ENCODE data around the gene FAM187B.

DNA sequence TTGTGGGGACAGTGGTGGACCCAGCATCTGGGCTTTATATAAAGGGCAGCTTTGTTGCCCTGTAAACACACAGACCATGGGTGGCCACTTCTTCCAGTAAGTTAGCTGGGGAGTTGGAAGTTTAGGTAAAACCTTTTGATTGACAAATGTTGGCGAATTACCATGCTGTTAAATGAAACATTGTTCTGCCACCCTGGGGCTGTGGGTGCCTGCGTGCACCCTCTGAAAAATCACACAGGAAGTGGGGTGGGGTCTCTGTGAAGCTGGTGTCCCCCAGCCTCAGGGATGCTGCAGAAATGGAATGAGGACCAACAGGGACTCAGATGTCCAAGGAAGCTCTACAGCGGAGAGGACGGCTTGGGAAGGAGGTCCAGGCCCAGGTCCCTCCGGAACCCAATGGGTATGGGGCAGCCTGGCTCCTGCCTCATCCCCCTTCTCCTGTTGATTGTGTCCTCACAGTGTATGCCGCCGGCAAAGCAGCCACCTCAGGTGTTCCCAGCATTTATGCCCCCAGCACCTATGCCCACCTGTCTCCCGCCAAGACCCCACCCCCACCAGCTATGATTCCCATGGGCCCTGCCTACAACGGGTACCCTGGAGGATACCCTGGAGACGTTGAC is 37.5 kb upstream of the FAM187B start:
- TF ChIP-seq, protein P1, sequence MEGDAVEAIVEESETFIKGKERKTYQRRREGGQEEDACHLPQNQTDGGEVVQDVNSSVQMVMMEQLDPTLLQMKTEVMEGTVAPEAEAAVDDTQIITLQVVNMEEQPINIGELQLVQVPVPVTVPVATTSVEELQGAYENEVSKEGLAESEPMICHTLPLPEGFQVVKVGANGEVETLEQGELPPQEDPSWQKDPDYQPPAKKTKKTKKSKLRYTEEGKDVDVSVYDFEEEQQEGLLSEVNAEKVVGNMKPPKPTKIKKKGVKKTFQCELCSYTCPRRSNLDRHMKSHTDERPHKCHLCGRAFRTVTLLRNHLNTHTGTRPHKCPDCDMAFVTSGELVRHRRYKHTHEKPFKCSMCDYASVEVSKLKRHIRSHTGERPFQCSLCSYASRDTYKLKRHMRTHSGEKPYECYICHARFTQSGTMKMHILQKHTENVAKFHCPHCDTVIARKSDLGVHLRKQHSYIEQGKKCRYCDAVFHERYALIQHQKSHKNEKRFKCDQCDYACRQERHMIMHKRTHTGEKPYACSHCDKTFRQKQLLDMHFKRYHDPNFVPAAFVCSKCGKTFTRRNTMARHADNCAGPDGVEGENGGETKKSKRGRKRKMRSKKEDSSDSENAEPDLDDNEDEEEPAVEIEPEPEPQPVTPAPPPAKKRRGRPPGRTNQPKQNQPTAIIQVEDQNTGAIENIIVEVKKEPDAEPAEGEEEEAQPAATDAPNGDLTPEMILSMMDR (IDR thresholded peaks at IDR 0.05; ENCODE audit: low read length): no peak
- no peak for TF ChIP-seq EZH2 (IDR thresholded peaks at IDR 0.05; ENCODE audit: borderline replicate concordance, low read length)
